ENCODE results near the gene GRIP2. TPM values are rescaled to one million over a fixed set of nuclear protein-coding genes. Genes with fewer than 3 reads are reported as not detected.

Gene GRIP2
- total RNA-seq, 1 experiment from 2014 or later = not detected

GRCh38 chr3:14525685-14526631 is 14.2 kb downstream of the GRIP2 start:
- no peak for TF ChIP-seq CTCF (IDR thresholded peaks at IDR 0.05; ENCODE audit: unreplicated experiment)
- H3K36me3 Mint-ChIP-seq (ENCODE audit: insufficient read depth, unreplicated experiment) = no peaks in the 10 kb centered on the region
- H3K9me3 Mint-ChIP-seq (ENCODE audit: low read depth, unreplicated experiment) = no peaks in the 10 kb centered on the region
- H3K27ac Mint-ChIP-seq (ENCODE audit: unreplicated experiment) = no peak overlapping the region
- H3K4me3 Mint-ChIP-seq (ENCODE audit: low read depth, unreplicated experiment) = no peak overlapping the region
- no peak for DNase-seq
- intact Hi-C loops (cut with micrococcal nuclease; ENCODE audit: unreplicated experiment) = no loop called here
- CTCF ChIA-PET = interaction anchor here (0.7 kb wide), 1 partner anchor 16 kb away, joined by 6 read pairs; no protein-coding TSS in a partner anchor
- H3K27me3 Mint-ChIP-seq (ENCODE audit: unreplicated experiment) = peaks cover 58% of the 10 kb centered on the region
- H3K4me1 Mint-ChIP-seq (ENCODE audit: low read depth, unreplicated experiment) = no peaks in the 10 kb centered on the region
- no TSS peak for BruUV-seq (replicated peaks)

GRCh38 chr3:14524920-14525660 is 15.1 kb downstream of the GRIP2 start:
- peaks cover 58% of the 10 kb centered on the region for H3K27me3 Mint-ChIP-seq (ENCODE audit: unreplicated experiment)
- CTCF ChIA-PET = no interaction called here
- no TSS peak for BruUV-seq (replicated peaks)

GRCh38 chr3:14524311-14524711 is 15.8 kb downstream of the GRIP2 start:
- no peak for TF ChIP-seq CTCF (IDR thresholded peaks at IDR 0.05; ENCODE audit: unreplicated experiment)
- Mint-ChIP-seq H3K36me3 (ENCODE audit: insufficient read depth, unreplicated experiment) (no peaks in the 10 kb centered on the region), H3K9me3 (ENCODE audit: low read depth, unreplicated experiment) (no peaks in the 10 kb centered on the region), H3K27me3 (ENCODE audit: unreplicated experiment) (peaks cover 61% of the 10 kb centered on the region), H3K4me3 (ENCODE audit: low read depth, unreplicated experiment) (no peak overlapping the region), H3K4me1 (ENCODE audit: low read depth, unreplicated experiment) (no peaks in the 10 kb centered on the region), H3K27ac (ENCODE audit: unreplicated experiment) (no peak overlapping the region)
- BruUV-seq (replicated peaks) = no TSS peak
- intact Hi-C loops (cut with micrococcal nuclease; ENCODE audit: unreplicated experiment) = no loop called here
- CTCF ChIA-PET = interaction anchor here (1.3 kb wide), 1 partner anchor 20 kb away, joined by 4 read pairs; no protein-coding TSS in a partner anchor
- DNase-seq = peak; percentile 31

More at GRCh38 chr3:14524920-14525660, 15.1 kb downstream of the GRIP2 start:
- Mint-ChIP-seq H3K36me3 (ENCODE audit: insufficient read depth, unreplicated experiment) (no peaks in the 10 kb centered on the region), H3K4me1 (ENCODE audit: low read depth, unreplicated experiment) (no peaks in the 10 kb centered on the region), H3K4me3 (ENCODE audit: low read depth, unreplicated experiment) (no peak overlapping the region), H3K27ac (ENCODE audit: unreplicated experiment) (no peak overlapping the region), H3K9me3 (ENCODE audit: low read depth, unreplicated experiment) (no peaks in the 10 kb centered on the region)
- intact Hi-C loops (cut with micrococcal nuclease; ENCODE audit: unreplicated experiment) = no loop called here
- DNase-seq = no peak
- no peak for TF ChIP-seq CTCF (IDR thresholded peaks at IDR 0.05; ENCODE audit: unreplicated experiment)

- DNase-seq = no peak
- intact Hi-C loops (cut with micrococcal nuclease; ENCODE audit: unreplicated experiment) = no loop called here
- no peak for TF ChIP-seq CTCF (IDR thresholded peaks at IDR 0.05; ENCODE audit: unreplicated experiment)
- H3K27me3 Mint-ChIP-seq (ENCODE audit: unreplicated experiment) = peaks cover 66% of the 10 kb centered on the region
- no peaks in the 10 kb centered on the region for H3K4me1 Mint-ChIP-seq (ENCODE audit: low read depth, unreplicated experiment)
- H3K9me3 Mint-ChIP-seq (ENCODE audit: low read depth, unreplicated experiment) = no peaks in the 10 kb centered on the region
- no peak overlapping the region for H3K27ac Mint-ChIP-seq (ENCODE audit: unreplicated experiment)
- no TSS peak for BruUV-seq (replicated peaks)
- no peaks in the 10 kb centered on the region for H3K36me3 Mint-ChIP-seq (ENCODE audit: insufficient read depth, unreplicated experiment)
- CTCF ChIA-PET = interaction anchor here (1.3 kb wide), 1 partner anchor 20 kb away, joined by 4 read pairs; no protein-coding TSS in a partner anchor
- H3K4me3 Mint-ChIP-seq (ENCODE audit: low read depth, unreplicated experiment) = no peak overlapping the region
Observed at GRCh38 chr3:14523792-14524191, 16.4 kb downstream of the GRIP2 start.

Data from Calu3 (cell line).